Neural cell (in vitro differentiated cells): ENCODE measurements around the gene REG1B.

Experiments used
- CTCF ChIP-seq: fragments of 450-650 bp; IDR thresholded peaks from 2 replicates; pipeline ENCODE4 v1.5.1; 2014; ENCODE audit warnings: antibody characterized with exemption, mild to moderate bottlenecking, moderate library complexity; ENCODE audit not compliant: poor library complexity, severe bottlenecking
- EP300 ChIP-seq: fragments of 450-650 bp; conservative IDR thresholded peaks from 2 replicates; pipeline ENCODE4 v1.6.1; 2014; ENCODE audit warnings: antibody characterized with exemption, mild to moderate bottlenecking, moderate library complexity; ENCODE audit not compliant: poor library complexity, severe bottlenecking
- POLR2AphosphoS5 ChIP-seq: IDR thresholded peaks from 2 replicates; pipeline ENCODE4 v1.6.1; 2012
- RAD21 ChIP-seq: fragments of 450-650 bp; conservative IDR thresholded peaks from 2 replicates; pipeline ENCODE4 v1.6.1; 2014; ENCODE audit warnings: antibody characterized with exemption, mild to moderate bottlenecking, moderate library complexity

GRCh38 chr2:79112269-79112668 is 24.5 kb upstream of the REG1B start:
- TF ChIP-seq CTCF (no peak), EP300 (no peak), RAD21 (no peak), POLR2AphosphoS5 (no peak)
